Measurements from ENCODE around the gene ZBTB9. TPM values are rescaled to one million over a fixed set of nuclear protein-coding genes. Genes with fewer than 3 reads are reported as not detected.

The ZBTB9 gene
- 5.5 TPM for total RNA-seq

- peak; percentile 99 for ATAC-seq
Measured at GRCh38 chr6:33454009-33454946, at the start of gene ZBTB9. TSS of gene ZBTB9 (plus strand) at chr6:33454576. CDS start at chr6:33455101, 525 bp downstream.

GRCh38 chr6:33404884-33405283, 49.5 kb upstream of the ZBTB9 start:
- ATAC-seq = no peak

GRCh38 chr6:33405386-33405940, 48.9 kb upstream of the ZBTB9 start:
- ATAC-seq = no peak

- no peak for ATAC-seq
Measured at GRCh38 chr6:33406126-33406525, 48.2 kb upstream of the ZBTB9 start.

GRCh38 chr6:33407132-33407718, 47.2 kb upstream of the ZBTB9 start:
- ATAC-seq = no peak

GRCh38 chr6:33410050-33410710, 44.2 kb upstream of the ZBTB9 start:
- ATAC-seq = peak; percentile 90

- peak; percentile 66 for ATAC-seq
Measured at GRCh38 chr6:33410711-33411631, 43.4 kb upstream of the ZBTB9 start, which contains the start of gene PHF1. TSS of gene PHF1 (plus strand) at chr6:33411014. CDS start at chr6:33412264, 1,250 bp downstream.

GRCh38 chr6:33411632-33412005, 42.8 kb upstream of the ZBTB9 start:
- no peak for ATAC-seq

GRCh38 chr6:33412140-33413009, 42.0 kb upstream of the ZBTB9 start:
- ATAC-seq = no peak

- no peak for ATAC-seq
Measured at GRCh38 chr6:33413241-33414120, 40.9 kb upstream of the ZBTB9 start.

GRCh38 chr6:33414592-33415271, 39.6 kb upstream of the ZBTB9 start:
- ATAC-seq = no peak

- ATAC-seq = no peak
Measured at GRCh38 chr6:33415831-33416230, 38.5 kb upstream of the ZBTB9 start.

GRCh38 chr6:33416386-33417127, 37.8 kb upstream of the ZBTB9 start:
- no peak for ATAC-seq

- ATAC-seq = peak; percentile 13
Measured at GRCh38 chr6:33417128-33417902, 37.1 kb upstream of the ZBTB9 start.

GRCh38 chr6:33417903-33418689, 36.3 kb upstream of the ZBTB9 start, which contains the start of gene CUTA:
TSS of gene CUTA (minus strand) at chr6:33418107. CDS start at chr6:33418000, 107 bp downstream.
- peak; percentile 93 for ATAC-seq

- ATAC-seq = no peak
Measured at GRCh38 chr6:33418690-33419291, 35.6 kb upstream of the ZBTB9 start.
